ENCODE measurements around the gene ITGB2. TPM values are rescaled to one million over a fixed set of nuclear protein-coding genes. Genes with fewer than 3 reads are reported as not detected.

Gene ITGB2
- 0.05 and 0.34 TPM in 2 replicates for total RNA-seq

DNA sequence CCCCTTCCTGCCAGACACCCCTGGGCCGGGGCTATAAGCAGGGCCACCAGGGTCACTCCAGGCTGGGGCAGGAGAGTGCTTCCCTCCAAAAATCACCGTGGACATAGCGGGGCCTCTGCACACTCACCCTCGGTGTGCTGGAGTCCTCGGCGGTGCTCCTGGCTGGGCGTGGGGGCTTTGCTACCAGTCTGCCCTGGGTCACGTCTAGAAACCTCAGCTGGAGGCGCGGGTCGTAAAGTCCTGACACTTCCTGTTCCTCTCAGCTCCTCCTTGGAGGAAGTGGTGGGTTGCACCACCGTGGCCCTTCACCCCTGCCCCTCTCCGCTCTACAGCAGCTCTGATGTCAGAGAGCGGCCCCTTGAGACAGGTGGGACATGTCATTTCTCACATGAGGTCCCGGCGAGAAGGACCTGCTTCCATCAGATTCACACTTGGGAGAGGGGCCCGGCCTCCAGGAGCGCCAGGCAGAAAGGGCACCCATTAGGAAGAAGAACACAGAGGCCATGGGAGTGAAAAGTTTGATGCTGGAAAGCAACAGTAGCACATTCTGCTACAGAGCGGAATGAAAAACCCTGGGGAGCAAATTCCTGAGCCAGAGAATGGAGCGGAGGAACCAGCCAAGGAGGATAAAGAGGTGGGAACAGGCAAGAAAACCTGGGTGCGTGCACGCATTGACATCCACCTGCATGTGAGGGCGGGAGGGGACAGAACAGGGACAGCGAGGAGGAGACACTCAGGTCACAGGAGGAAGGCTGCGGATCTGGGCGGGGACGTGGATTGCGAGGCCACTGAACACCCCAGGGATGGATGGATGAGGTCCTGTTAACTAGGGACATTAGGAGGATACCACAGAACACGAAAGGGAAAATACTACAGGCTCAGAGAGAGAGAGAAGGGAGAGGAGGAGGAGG, at the start of gene ITGB2:
TSS of gene ITGB2 (minus strand) at position 206 of the 911 bp plus-strand sequence. CDS start 10,117 bp downstream, outside the sequence.
- DNase-seq = no peak

DNA sequence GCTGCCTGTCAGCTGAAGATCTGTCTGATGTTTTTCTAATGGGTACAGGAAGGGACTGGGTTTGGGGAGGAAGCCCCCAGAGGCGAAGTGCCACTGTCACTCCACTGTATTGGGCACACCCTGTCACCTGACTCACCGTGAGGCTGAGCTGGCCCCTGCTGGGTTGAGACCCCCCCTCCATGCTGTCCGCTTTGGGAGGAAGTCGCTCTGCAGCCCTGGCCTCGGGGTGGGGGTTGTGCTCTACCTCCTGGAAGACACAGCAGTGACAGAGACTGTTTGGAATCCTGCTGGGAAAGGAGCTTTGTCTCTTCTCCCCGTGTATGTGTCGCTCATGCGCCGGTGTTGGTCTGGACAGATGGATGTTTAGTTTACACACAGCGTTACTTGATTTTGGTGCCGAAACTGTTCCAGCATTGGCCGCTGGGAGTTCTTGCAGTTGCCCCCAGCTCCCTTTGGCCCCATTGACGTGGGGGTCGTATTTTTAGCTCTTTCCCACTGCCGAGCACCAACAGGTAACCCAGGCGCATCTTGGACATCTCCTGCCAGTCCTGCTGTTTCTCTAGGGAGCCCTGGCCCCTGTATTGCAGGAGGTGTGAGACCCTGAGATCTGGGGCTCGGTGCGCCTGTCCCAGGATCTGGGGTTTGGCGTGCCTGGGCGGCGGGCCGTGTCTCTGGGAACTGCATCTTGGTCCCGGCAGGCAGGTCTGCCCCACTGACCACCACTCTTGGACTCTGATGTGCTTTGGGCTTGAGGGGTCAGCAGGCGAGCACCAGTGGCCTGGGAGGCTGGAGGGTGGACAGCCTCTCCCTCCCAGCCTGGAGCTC, 49.4 kb upstream of the ITGB2 start:
- DNase-seq = peak; percentile 44

DNA sequence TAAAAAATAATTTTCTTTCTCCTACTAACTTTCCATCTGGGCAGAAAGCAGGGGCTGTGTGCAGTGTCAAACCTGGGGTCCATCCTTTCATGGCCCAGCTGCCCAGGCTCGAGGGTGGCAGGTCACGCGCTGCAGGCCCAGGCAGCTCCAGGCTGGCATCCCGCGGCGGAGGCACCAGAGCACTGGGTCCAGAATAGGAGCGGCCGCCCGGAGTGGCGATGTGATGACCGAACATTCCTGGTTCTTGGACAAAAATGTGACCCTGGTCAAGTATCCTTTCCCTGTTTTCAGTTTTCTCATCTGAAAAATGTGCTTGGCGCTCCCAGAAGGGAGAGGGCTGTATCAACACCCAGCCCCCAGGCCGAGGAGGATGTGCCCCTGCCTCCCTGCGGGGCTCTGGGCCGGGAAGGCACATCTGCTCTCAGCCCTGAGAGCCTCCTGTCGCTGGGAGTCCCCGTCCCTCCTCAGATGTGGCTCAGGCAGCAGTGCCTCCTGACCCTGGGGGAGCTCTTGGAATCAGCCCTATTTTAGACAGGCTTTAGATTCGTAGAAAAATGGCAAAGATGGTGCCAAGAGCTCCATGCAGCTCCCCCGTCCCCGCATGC, 48.5 kb upstream of the ITGB2 start:
- DNase-seq = no peak

DNA sequence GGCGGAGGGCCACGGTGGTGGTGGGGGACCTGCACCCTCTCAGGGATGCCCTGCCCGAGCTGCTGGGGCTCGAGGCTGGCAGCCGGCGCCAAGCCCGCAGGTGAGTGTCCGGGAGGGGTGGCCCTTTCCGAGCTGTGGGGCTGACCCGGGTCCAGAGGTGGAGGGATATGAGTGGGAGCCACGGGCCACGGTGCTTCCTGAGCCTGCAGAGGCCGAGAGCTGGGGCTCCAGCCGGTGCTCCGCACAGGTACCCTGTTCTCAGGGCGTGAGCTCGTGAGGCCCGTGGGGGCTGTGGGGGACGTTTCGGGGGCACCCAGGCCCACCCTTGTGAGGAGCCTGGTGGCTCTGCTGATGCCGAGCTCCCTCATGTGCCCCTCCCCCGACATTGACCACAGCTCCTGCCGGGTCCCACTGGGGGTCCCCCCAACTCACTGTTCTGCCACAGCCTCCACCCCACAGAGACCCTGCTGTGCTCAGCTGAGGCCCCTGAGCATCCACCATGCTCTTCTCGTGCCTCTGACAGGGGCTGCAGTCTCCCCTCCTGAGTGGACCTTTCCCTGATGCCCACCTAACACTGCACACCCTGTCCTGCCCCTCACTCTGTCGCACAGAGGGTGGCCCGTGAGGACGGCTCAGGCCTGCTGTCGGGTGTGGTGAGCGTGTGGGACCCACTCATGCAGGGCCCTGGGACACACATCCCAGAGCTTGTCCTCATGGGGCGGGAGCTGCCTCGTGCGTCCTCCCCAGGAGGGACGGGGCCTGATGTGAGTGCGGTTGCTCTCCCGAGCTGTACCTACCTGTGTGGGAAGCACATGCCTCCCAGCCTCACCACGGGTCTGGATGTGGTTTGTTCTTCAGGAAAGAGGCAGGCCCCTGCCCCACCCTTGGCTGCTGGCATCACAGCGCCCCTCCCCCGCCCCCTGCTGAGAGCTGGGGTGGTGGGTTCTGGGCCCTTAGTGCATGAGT, 46.7 kb upstream of the ITGB2 start:
- DNase-seq = no peak

DNA sequence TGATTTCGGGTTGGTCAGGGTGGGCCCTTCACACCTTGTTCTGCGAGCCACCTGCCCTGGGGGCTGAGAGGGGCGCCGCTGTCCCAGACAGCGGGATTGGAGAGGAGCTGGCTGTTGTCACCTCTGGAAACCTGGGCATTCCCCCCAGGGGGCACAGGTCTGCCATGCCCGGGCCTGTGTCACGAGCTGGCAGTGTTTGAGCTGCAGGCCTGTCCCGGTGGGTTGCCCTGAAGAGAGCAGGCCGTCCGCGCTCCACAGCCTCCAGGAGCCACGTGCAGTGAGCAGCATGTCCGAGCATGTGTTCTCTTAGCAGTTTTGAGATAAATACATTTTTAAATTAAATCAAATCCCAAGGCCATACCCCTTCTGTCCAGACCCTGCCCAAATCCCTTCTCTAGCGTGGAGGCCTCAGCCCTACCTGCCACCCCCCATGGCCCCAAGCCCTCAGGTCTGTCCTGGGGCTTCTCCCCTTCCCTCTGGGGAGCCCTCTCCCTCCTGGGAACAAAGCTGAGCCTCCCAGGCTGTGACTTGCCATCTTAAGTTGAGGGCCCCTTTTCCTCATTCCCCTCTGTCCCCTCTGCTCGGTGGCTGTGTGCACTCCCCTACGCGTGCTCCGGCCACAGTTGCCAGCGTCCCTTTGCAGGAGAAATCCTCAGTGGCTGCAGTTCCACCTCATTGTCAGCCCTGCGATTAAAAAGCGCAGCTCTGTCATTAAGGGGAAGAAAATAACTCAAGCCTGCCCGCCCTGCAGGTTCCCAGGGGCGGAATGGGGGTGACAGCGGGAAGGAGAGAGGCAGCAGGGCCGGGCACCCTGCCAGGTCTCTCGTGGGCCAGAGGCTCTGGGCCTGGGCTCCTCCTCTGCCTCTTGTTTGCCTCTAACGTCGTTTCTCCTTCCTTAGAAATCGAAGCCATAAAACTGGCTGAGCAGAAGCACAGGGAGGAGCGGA, 45.7 kb upstream of the ITGB2 start:
- DNase-seq = no peak

DNA sequence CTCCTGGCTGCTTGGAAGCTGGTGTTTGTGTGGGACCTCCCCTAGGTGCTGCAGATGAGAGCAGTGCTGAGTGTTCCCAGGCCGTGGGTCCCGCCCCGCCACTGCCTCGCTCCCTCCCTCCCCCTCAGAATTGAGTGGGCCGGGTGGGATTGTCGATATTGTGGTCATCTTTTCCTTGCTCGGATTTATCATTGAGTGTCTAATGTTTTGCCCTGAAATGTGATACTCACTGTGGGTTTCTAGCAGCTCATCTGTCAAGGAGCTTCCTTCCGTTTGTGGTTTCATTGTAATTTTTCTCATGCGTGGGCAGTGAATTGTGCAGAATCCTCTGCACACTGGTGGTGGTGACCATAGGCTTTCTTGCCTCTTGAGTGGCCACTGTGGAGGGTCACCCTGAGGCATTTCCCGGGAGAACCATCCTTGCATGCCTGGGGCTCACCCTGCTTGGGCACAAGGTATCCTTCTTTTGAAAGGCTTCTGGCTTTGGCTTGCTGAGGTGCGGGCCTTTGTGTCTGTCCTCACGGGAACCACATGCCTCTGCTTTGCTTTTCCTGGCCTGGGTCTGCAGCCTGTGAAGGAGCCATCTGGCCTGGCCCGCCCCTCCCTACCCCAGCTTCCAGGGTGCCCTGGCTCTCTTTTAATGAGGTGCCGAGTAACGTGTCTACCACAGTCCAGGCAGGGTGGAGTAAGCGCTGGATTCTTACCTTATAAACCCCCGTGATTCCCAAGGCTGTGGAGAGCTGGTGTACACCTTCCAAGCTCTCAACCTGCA, 44.7 kb upstream of the ITGB2 start:
- DNase-seq = no peak

DNA sequence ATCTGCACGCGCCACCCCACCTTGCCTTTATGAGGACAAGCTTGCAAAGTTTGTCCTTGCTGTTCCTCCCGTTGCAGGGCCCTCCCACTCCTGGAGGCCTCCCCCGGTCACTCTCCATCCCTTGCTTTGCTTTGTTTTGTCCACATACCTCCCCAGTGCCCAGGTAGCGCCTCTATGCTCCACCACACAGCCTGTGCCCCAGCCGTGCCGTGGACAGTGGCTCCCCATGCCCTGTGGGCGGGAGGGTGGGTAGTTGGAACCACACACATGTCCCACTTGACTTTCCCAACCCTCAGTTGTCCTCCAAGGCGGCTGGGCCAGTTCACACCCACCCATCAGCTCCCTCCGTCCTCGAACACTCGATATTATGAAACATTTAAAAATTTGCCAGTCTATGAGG, 43.7 kb upstream of the ITGB2 start:
- DNase-seq = no peak

DNA sequence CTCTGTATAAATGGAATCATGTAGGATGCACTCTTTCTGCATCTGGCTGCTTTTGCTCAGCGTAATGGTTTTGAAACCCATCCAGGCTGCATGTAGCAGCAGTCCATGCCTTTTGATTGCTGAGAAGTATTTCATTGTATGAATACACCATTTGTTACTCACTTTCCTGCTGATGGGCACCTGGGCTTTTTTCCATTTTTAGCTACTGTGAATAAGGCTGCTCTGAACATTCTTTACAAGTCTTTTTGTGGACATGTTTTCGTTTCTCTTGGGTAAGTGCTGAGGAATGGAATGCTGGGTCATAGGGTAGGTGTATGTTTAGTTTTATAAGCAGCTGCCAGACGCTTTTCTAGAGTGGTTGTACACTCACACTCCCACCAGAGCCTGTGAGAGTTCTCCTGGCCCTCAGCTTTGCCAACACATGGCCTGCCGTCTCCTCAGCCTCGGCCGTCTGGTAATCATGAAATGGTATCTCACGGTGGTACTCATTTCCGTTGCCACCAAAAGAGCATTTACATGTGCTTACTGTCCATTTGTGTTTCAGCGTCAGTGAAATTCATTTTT, 41.8 kb upstream of the ITGB2 start:
- DNase-seq = peak; percentile 97

DNA sequence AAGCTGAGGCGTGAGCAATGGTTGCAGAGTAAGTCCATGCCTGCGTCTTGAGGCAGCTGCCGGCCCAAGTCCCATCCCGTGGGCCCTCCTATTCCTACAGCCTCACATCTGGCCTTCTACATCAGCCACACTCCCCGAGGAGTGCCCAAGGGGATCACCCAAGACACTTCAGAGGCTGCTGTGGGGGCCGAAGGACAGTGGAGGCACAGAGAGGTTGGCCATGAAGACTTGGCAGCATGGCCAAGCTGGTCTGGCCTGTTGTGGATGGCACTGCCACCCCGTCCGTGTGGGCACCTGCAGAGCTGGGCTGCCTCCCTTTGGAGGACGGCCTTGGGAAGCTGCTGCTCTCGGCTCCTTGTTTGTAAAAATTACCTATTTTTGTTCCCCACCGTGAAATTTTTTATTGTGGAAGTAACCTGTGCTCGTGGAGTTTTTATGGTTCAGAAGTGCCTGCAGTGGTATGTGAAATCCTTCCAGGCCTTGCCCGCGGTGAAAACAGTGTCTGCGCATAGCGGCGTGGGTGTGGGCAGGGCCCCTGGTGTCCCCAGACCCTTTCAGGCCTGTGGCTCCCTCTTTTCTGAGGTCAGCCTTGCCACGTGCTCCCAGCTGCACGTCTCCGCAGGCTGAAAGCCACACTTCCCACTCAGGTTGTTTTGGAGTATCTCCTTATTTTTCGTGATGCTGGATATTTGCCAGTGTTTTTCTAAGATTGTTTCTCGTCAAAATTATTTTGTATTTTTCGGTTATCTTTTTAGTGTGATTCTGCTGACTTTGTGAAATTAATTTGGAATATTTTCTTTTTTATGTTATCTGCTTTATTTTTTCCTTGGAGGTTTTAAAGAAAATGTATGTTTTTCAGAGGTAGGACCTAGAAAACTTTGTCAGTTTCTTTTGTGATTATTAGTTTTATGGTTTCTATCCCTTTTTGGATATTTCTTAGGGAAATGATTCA, 39.7 kb upstream of the ITGB2 start:
- no peak for DNase-seq

DNA sequence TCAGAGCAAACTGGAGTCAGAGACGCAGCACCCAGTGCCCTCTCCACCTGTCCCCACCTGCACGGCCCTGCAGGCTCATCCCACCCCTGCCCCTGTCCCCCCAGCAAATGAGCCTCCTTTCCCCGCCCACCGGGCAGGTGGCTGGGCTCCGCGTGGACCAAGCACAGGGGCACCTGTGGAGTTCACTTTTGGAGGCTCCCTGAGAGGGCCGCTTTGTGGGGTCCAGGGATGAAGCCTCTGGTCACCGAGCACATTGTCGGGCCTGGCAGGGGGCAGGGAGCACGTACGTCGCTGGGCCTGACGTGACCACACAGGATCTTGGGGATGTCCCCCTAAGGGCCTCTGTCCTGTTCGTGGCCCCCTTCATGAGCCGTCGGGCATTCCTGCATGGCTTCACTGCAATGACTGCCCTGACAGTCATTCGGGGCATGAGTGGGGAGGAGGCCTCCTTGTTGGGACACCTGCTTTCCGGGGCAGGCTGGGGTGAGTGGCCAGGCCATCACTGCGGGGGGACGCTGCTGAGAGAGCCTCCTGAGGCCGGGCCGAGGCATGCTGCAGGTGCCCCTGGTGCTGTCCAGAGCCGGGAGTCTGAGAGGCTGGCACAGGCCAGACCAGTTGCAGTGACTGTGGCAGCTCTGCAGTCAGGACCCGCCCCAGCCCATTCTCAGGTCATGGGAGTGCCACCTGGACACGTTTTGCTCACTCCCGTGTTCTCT, 38.8 kb upstream of the ITGB2 start:
- no peak for DNase-seq

DNA sequence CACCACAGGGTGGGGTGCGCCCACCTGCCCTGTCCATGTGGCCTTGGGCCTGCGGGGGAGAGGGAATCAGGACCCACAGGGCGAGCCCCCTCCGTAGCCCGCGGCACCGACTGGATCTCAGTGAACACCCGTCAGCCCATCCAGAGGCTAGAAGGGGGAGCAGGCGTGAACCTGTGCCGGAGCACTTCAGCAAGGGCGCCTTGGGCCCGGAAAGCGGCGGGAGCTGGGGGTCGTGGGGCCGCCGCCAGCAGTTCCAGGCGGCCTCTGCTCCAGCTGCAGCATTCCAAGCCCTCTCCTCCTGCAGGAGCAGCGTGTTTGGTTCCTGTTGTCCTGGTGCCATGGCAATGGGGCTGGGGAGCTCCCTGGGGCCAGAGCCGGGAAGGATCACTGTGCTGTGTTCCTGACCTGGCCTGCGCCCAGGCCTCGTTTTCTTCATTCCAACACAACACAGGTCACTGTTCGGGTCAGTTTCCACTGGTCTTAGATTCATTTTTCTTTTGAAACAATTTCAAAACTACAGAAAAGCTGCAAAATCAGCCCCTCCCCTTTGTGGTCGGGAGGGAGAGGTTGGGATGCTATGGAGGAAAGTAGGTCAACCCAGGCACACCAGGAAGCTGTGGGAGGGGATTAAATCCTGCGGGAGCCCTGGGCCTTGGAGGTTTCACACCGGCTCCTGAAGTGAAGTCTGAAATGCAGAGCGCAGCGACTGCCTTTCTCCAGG, 37.9 kb upstream of the ITGB2 start:
- DNase-seq = peak; percentile 95

DNA sequence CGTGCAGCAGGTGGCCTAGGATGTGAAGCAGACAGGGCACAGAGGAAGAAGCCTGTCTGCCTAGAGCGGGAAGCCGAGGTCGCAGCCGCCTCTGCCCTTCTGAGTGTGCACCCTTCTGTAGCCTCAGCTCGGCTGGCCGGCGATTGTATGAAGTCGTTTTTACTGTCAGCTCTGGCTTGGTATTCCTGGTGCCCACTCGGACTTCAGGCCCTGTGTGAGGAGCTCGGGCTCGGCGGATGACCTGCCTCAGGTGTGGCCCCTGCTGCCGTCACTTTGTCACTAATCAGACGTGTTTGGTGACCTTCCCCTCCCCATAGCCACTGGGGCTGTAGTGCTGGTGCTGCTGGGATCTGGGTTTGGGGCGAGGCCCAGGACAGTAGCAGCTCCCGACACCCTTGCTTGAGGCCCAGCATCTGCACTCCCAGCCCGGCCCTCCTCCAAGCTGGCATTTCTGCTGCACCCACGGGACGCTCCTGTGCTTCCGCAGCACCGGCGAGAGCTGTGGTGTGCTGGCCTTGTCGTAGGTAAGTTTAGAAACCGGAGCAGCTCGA, 37.3 kb upstream of the ITGB2 start:
- DNase-seq = no peak

DNA sequence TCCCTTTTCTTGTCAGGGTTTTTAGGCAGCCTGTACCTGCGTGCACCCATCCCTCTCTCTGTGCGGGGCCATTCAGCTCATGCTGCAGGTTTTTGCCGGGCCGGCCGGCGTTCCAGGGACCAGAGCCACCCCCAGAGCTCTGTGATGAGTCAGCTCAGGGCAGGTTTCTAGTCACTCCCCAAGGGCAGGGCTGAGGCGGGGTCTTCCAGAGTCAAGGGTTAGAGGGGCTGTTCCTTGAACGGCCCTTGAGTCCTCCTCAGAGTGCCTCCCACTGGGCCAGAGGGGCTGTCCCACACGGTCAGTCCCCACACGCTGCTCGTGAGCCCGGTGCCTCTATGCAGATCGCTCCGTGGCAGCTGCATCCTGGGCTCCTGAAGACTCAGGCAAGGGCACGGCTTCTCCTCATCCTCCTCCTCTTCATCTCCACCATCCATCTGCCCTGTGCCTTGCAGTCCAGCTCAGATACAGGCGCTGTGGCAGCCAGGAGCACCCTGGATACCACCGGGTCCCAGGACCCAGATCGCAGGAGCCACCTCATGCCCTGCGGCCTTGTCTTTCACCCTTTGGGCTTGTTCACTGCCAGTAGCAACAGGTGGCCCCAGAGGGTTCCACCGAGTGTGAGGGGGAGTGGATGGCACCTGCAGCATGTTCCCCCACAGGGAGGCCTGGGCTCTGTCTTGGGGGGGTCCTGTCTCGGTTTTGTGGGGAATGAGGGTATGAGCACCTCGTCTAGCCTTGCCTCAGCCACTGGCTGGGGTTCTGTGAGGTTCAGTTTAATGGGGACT, 36.5 kb upstream of the ITGB2 start:
- DNase-seq = no peak

DNA sequence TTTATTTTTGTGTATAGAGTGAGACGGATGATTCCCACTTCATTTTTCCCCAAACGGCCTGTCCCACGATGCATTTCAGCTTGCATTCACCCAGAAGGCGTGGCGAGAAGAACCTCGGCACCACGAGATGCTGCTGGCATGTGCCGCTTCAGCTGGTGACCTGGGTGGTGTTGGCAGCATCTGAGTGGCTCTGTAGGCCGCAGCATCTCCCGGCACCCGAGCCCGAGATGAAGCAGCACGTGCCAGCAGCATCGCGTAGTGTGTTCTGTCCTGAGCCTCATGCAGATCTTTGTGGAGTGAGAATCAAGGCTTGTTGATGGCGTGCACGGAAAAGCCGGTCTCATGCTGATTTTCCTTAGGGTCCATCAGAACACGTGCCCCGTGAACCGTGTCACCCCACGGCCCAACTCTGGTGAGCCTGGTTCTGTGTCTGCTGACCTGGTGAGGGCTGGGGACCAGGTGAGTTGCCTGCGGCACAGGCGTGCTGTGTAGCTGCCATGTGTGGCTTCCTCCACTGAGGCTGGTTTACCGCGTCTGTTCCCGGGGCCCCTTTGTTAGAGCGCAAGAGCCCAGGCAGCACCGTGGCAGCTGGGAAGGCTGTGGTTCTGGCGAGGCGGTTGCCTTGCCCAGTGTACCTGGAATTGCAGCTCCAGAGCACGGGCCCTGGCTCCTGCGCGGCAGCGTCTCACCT, 35.8 kb upstream of the ITGB2 start:
- no peak for DNase-seq

DNA sequence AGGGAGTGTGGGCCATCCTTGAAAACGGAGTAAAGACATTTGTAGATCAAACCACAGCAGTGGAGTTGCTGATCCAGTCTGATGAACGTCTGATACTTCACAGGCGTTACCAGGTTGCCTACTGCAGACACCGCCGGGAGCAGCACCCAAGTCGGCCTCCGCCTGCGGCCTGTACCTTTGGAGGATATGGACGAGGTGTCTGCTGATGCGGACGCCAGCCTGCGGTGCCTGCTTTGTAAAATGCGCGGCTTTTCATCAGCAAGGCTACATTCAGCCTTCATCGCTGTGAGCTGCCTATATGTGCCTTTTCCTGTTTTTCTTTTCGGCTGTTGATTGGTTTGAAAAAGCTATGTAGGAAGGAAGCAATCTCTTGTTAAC, 35.1 kb upstream of the ITGB2 start:
- DNase-seq = peak; percentile 41

All from dermis blood vessel endothelial cell (primary cell).